GM19324 (cell line): ENCODE measurements around the gene RBM5.

ENCODE experiments used
- ATAC-seq: cut with Tn5 transposase; IDR thresholded peaks from one replicate; pipeline ENCODE4 v1.9.1; 2021; ENCODE audit warnings: mild to moderate bottlenecking, moderate library complexity; ENCODE audit not compliant: unreplicated experiment, low FRiP score

The RBM5 gene

GRCh38 chr3:50157827-50158529 lies 69.3 kb downstream of the RBM5 start:
- ATAC-seq = no peak

- ATAC-seq = no peak
Measured at GRCh38 chr3:50158530-50159146, 69.9 kb downstream of the RBM5 start.

GRCh38 chr3:50160561-50160983 lies 71.9 kb downstream of the RBM5 start:
- no peak for ATAC-seq

- no peak for ATAC-seq
Measured at GRCh38 chr3:50161320-50161719, 72.6 kb downstream of the RBM5 start.

- no peak for ATAC-seq
Measured at GRCh38 chr3:50162034-50162883, 73.5 kb downstream of the RBM5 start.

- ATAC-seq = no peak
Measured at GRCh38 chr3:50163572-50164455, 75.1 kb downstream of the RBM5 start.

GRCh38 chr3:50164481-50164880 lies 75.8 kb downstream of the RBM5 start:
- no peak for ATAC-seq

GRCh38 chr3:50164984-50165909 lies 76.5 kb downstream of the RBM5 start:
- no peak for ATAC-seq

GRCh38 chr3:50165910-50166538 lies 77.3 kb downstream of the RBM5 start:
- no peak for ATAC-seq

- no peak for ATAC-seq
Measured at GRCh38 chr3:50166620-50167019, 77.9 kb downstream of the RBM5 start.

- no peak for ATAC-seq
Measured at GRCh38 chr3:50167069-50167840, 78.5 kb downstream of the RBM5 start.

- no peak for ATAC-seq
Measured at GRCh38 chr3:50167841-50168209, 79.1 kb downstream of the RBM5 start.

GRCh38 chr3:50168388-50168787 lies 79.7 kb downstream of the RBM5 start:
- no peak for ATAC-seq
